Endothelial cell of umbilical vein (primary cell): ENCODE results near the gene ISL1. TPM values are rescaled to one million over a fixed set of nuclear protein-coding genes. Genes with fewer than 3 reads are reported as not detected.

Experiments used
- BruUV-seq: library from RNA; stranded (reverse); fragments of 400-500 nt; replicated peaks from 2 replicates; lab custom pipeline; 2021; lab: Mats Ljungman, UMichigan
- CTCF ChIA-PET: fragments of 300-600, 350-600 bp; sonication (Branson Sonifier 250); formaldehyde crosslinking; loops from one replicate; lab custom pipeline; 2021; ENCODE audit warnings: antibody characterized with exemption, inconsistent platforms; lab: Charles Lee
- POLR2A ChIA-PET: fragments of 300-600, 350-600 bp; sonication (Branson Sonifier 250); formaldehyde crosslinking; loops from one replicate; lab custom pipeline; 2021; ENCODE audit warnings: antibody characterized with exemption, inconsistent platforms; lab: Charles Lee
- DNase-seq: peaks from one replicate; pipeline ENCODE4 v3.0.0-alpha.2; 2011; ENCODE audit warnings: low read depth, low spot score
- FAIRE-seq: peaks from 2 replicates; lab custom pipeline; 2011; peaks lifted over from hg19 to GRCh38; lab: Jason Lieb, UNC
- H2AFZ ChIP-seq: 2 replicates; pipeline ENCODE4 v1.6.0; 2012; ENCODE audit warnings: low read depth, low read length, control low read depth, inconsistent platforms
- H3K27ac ChIP-seq: 2 replicates; pipeline ENCODE4 v1.5.1; 2011; ENCODE audit warnings: low read depth, mild to moderate bottlenecking, control low read depth, low read length, moderate library complexity; ENCODE audit not compliant: insufficient read depth
- H3K27me3 ChIP-seq, 2 experiments: 2 replicates each; pipeline versions ENCODE4 v1.6.0 to v1.6.1; 2011; ENCODE audit warnings: low read length in 2 of 2, mixed read lengths in 1 of 2; ENCODE audit not compliant: control insufficient read depth in 2 of 2, insufficient read depth in 2 of 2
- H3K36me3 ChIP-seq, 2 experiments: 2 replicates in 1 of 2; 3 replicates in 1 of 2; pipeline ENCODE4 v1.5.1; 2011; ENCODE audit warnings: low read length in 2 of 2, mild to moderate bottlenecking in 1 of 2, moderate library complexity in 1 of 2; ENCODE audit not compliant: control insufficient read depth in 2 of 2, insufficient read depth in 2 of 2; ENCODE audit errors: extremely low read depth in 1 of 2
- H3K4me1 ChIP-seq: 3 replicates; pipeline ENCODE4 v1.5.1; 2011; ENCODE audit warnings: mild to moderate bottlenecking, low read length; ENCODE audit not compliant: control insufficient read depth, insufficient read depth; ENCODE audit errors: extremely low read depth
- H3K4me2 ChIP-seq: 2 replicates; pipeline ENCODE4 v1.6.1; 2011; ENCODE audit warnings: low read length, control low read depth, mixed read lengths; ENCODE audit not compliant: insufficient read depth
- H3K4me3 ChIP-seq, 3 experiments: fragments of 200-600 bp in 1 of 3; sonication (generic), shearing (Covaris generic) in 1 of 3; replicated peaks in 1 of 3; 2 replicates each; pipeline ENCODE4 v1.5.1; 2011 to 2016; ENCODE audit warnings: control low read depth in 3 of 3, low read length in 3 of 3, mild to moderate bottlenecking in 2 of 3, inconsistent platforms in 1 of 3, low read depth in 1 of 3, moderate library complexity in 1 of 3; ENCODE audit not compliant: insufficient read depth in 1 of 3
- H3K79me2 ChIP-seq: 2 replicates; pipeline ENCODE4 v1.6.0; 2012; ENCODE audit warnings: low read length, inconsistent platforms; ENCODE audit not compliant: control insufficient read depth, insufficient read depth
- H3K9ac ChIP-seq: replicated peaks from 2 replicates; pipeline ENCODE3; 2011; ENCODE audit warnings: low read length, control low read depth; ENCODE audit not compliant: insufficient read depth; ENCODE audit errors: extremely low read depth
- H3K9me1 ChIP-seq: replicated peaks from 3 replicates; pipeline ENCODE4 v1.6.0; 2011; ENCODE audit warnings: mild to moderate bottlenecking, low read length; ENCODE audit not compliant: control insufficient read depth, insufficient read depth; ENCODE audit errors: extremely low read depth
- H3K9me3 ChIP-seq: replicated peaks from 2 replicates; pipeline ENCODE4 v1.5.1; 2012; ENCODE audit warnings: low read length, inconsistent platforms; ENCODE audit not compliant: control insufficient read depth, insufficient read depth
- H4K20me1 ChIP-seq: replicated peaks from 2 replicates; pipeline ENCODE3; 2011; ENCODE audit warnings: mild to moderate bottlenecking, low read length; ENCODE audit not compliant: control insufficient read depth, insufficient read depth; ENCODE audit errors: extremely low read depth
- EZH2 ChIP-seq: IDR thresholded peaks from 2 replicates; pipeline ENCODE4 v1.6.1; 2012; ENCODE audit warnings: borderline replicate concordance, low read depth, mild to moderate bottlenecking, moderate library complexity, low read length, inconsistent platforms; ENCODE audit not compliant: severe bottlenecking
- FOS ChIP-seq: IDR thresholded peaks from 2 replicates; pipeline ENCODE4 v1.6.1; 2011; ENCODE audit warnings: mild to moderate bottlenecking, low read length, moderate library complexity, borderline replicate concordance; ENCODE audit not compliant: insufficient read depth
- GATA2 ChIP-seq: IDR thresholded peaks from 2 replicates; pipeline ENCODE4 v1.7.0; 2011; ENCODE audit warnings: low read depth, mild to moderate bottlenecking, moderate library complexity, mixed read lengths, low read length; ENCODE audit not compliant: insufficient read length, insufficient read depth
- JUN ChIP-seq: IDR thresholded peaks from 2 replicates; pipeline ENCODE4 v1.6.1; 2011; ENCODE audit warnings: borderline replicate concordance, low read depth; ENCODE audit not compliant: insufficient read length, insufficient read depth
- MYC ChIP-seq: IDR thresholded peaks from one replicate; pipeline ENCODE4 v1.6.1; 2011; ENCODE audit warnings: mild to moderate bottlenecking, low read depth, low read length
- POLR2A ChIP-seq: IDR thresholded peaks from 2 replicates; pipeline ENCODE4 v1.6.1; 2012; ENCODE audit warnings: low read depth, mild to moderate bottlenecking, control low read depth, low read length
- POLR2AphosphoS5 ChIP-seq: IDR thresholded peaks from 2 replicates; pipeline ENCODE4 v1.6.1; 2012; ENCODE audit warnings: low read depth, mild to moderate bottlenecking, control low read depth, low read length, moderate library complexity; ENCODE audit not compliant: insufficient read depth
- dilution Hi-C: fragments of 300-500 bp; cut with MboI; formaldehyde crosslinking; loops from one replicate; pipeline ENCODE4 v1.15.0; 2019; ENCODE audit warnings: low sequenced_read_pairs; ENCODE audit not compliant: extremely low pct_ligation_motif_present
- intact Hi-C: fragments of 100-400 bp; cut with micrococcal nuclease; formaldehyde crosslinking; loops from one replicate; pipeline ENCODE4 v1.10.0; 2022
- polyA plus RNA-seq, 4 experiments: library from polyadenylated mRNA; depleted of rRNA in 3 of 4; stranded (reverse) in 3 of 4; unstranded in 1 of 4; fragments of >200 nt; gene quantifications; 2 replicates each; pipeline versions ENCODE4 v1.2.1 to v1.2.3, GENCODE V29; 2011 to 2012; ENCODE audit warnings: missing spikeins in 1 of 4
- total RNA-seq: library from RNA; stranded (reverse); gene quantifications from 2 replicates; pipeline ENCODE4 v1.2.3, GENCODE V29; 2021
- TF ChIP-seq, protein P1 (sequence below): IDR thresholded peaks from 2 replicates; pipeline ENCODE4 v1.6.1; 2011; ENCODE audit not compliant: insufficient read depth, insufficient read length
- TF ChIP-seq, protein P2 (sequence below), 2 donors: IDR thresholded peaks; 1 replicate in 1 of 2; 2 replicates in 1 of 2; pipeline ENCODE4 v1.5.1; 2011; ENCODE audit warnings: low read length in 2 of 2, mild to moderate bottlenecking in 2 of 2, moderate library complexity in 2 of 2, control low read depth in 1 of 2, inconsistent platforms in 1 of 2, low read depth in 1 of 2; ENCODE audit not compliant: insufficient read depth in 1 of 2; ENCODE audit errors: extremely low read depth in 1 of 2

The ISL1 gene
- total and polyA plus RNA-seq, 2 donors (not counting 3 experiments of a cell fraction or from before 2014, with no cell fraction given), result 0.28 to 1.1 TPM

DNA sequence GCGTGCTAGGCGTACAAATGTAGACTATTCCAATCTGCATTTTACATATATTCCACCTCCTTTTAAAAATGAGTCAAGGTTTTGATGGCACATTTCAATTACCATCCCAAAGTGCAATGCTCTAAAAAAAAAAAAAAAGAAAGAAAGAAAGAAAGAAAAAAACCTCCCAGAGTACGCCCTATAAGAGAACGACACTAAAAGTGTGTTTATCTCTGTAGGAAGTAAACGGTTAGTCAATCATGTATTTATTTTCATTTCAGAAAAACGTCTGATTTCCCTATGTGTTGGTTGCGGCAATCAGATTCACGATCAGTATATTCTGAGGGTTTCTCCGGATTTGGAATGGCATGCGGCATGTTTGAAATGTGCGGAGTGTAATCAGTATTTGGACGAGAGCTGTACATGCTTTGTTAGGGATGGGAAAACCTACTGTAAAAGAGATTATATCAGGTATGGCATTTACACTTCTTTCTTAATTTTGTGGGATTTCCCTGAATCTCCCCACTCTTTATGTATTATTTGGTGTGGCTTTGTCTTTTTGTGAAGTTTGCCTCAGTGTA lies 1.1 kb downstream of the ISL1 start:
- intact Hi-C loops, result loop anchor here (5.0 kb wide), 2 partner anchors 438 to 1273 kb away; no protein-coding TSS in a partner anchor
- DNase-seq, result peak; percentile 20

More for the DNA sequence above, 1.1 kb downstream of the ISL1 start:
- no peak for TF ChIP-seq POLR2AphosphoS5
- no peak for TF ChIP-seq EZH2
- no peak for TF ChIP-seq MYC
- no peak for TF ChIP-seq JUN
- TF ChIP-seq, protein P1, sequence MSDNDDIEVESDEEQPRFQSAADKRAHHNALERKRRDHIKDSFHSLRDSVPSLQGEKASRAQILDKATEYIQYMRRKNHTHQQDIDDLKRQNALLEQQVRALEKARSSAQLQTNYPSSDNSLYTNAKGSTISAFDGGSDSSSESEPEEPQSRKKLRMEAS, result no peak
- TF ChIP-seq FOS, result no peak
- no peak for TF ChIP-seq GATA2
- TF ChIP-seq, protein P2, sequence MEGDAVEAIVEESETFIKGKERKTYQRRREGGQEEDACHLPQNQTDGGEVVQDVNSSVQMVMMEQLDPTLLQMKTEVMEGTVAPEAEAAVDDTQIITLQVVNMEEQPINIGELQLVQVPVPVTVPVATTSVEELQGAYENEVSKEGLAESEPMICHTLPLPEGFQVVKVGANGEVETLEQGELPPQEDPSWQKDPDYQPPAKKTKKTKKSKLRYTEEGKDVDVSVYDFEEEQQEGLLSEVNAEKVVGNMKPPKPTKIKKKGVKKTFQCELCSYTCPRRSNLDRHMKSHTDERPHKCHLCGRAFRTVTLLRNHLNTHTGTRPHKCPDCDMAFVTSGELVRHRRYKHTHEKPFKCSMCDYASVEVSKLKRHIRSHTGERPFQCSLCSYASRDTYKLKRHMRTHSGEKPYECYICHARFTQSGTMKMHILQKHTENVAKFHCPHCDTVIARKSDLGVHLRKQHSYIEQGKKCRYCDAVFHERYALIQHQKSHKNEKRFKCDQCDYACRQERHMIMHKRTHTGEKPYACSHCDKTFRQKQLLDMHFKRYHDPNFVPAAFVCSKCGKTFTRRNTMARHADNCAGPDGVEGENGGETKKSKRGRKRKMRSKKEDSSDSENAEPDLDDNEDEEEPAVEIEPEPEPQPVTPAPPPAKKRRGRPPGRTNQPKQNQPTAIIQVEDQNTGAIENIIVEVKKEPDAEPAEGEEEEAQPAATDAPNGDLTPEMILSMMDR (IDR thresholded peaks at IDR 0.05; ENCODE audit: extremely low read depth in 1 of 2, insufficient read depth in 1 of 2, low read depth in 1 of 2, low read length in 2 of 2), result no peak
- TF ChIP-seq POLR2A, result no peak
- Histone ChIP-seq H3K9me1 (no peaks in the 10 kb centered on the region), H3K79me2 (no peaks in the 10 kb centered on the region), H3K27ac (no peak overlapping the region), H4K20me1 (no peaks in the 10 kb centered on the region), H3K36me3 (no peaks in the 10 kb centered on the region), H3K27me3 (peaks cover 39 to 82% of the 10 kb centered on the region in 2 experiments), H3K4me2 (peak overlapping the region; percentile 83), H3K9ac (peak overlapping the region; percentile 13), H3K4me3 (peak overlapping the region; percentile 46 to 69 (median 55)), H2AFZ (peak overlapping the region; percentile 6), H3K9me3 (no peaks in the 10 kb centered on the region), H3K4me1 (peaks cover 18% of the 10 kb centered on the region)
- dilution Hi-C loops, result no loop called here
- CTCF ChIA-PET, result interaction anchor here (0.9 to 4.8 kb wide), 3 partner anchors 14 to 457 kb away, joined by 3 to 26 read pairs (median 5); no protein-coding TSS in a partner anchor
- POLR2A ChIA-PET, result no interaction called here
- no peak for FAIRE-seq
- BruUV-seq, result no TSS peak
